Heart right ventricle (tissue), 16 donors: Measurements from ENCODE around the gene SPEF2. TPM values are rescaled to one million over a fixed set of nuclear protein-coding genes. Genes with fewer than 3 reads are reported as not detected.
"Not testable (repeated sequence)": the region's sequence is repeated elsewhere in the genome, so short reads cannot be mapped to it uniquely, and the experiment has no call there.

Experiments used
- ATAC-seq, 8 donors: fragments of 200-7000 bp; cut with Tn5 transposase; one replicate each; pipeline ENCODE4 v1.9.1; 2020; ENCODE audit warnings: mild to moderate bottlenecking in 8 of 8, moderate library complexity in 8 of 8, moderate number of reproducible peaks in 1 of 8
- DNase-seq, 2 donors: peaks; one replicate each; pipeline ENCODE4 v3.0.0-alpha.2; 2020
- H3K27ac ChIP-seq, 10 donors: fragments of 200-600 bp; sonication (generic) in 2 of 10; one replicate each; pipeline versions ENCODE4 v1.5.0 to v1.8.0; 2020 to 2022; ENCODE audit warnings: mild to moderate bottlenecking in 3 of 10
- H3K27me3 ChIP-seq, 7 donors: fragments of 200-600 bp; one replicate each; pipeline ENCODE4 v1.8.0; 2021 to 2022; ENCODE audit warnings: mild to moderate bottlenecking in 2 of 7
- H3K36me3 ChIP-seq, 9 donors: fragments of 200-600 bp; sonication (generic) in 1 of 9; one replicate each; pipeline versions ENCODE4 v1.5.0 to v1.8.0; 2020 to 2022; ENCODE audit warnings: mild to moderate bottlenecking in 2 of 9
- H3K4me1 ChIP-seq, 9 donors: fragments of 200-600 bp; sonication (generic) in 1 of 9; one replicate each; pipeline versions ENCODE4 v1.5.0 to v1.8.0; 2020 to 2022; ENCODE audit warnings: mild to moderate bottlenecking in 4 of 9
- H3K4me3 ChIP-seq, 10 donors: fragments of 200-600 bp; sonication (generic) in 2 of 10; one replicate each; pipeline versions ENCODE4 v1.5.0 to v1.8.0; 2020 to 2022; ENCODE audit warnings: mild to moderate bottlenecking in 7 of 10, moderate library complexity in 2 of 10
- H3K9me3 ChIP-seq, 11 donors: fragments of 200-600 bp in 10 of 11; sonication (generic) in 2 of 11; one replicate each; pipeline versions ENCODE4 v1.5.0 to v1.8.0; 2013 to 2022; ENCODE audit warnings: mild to moderate bottlenecking in 2 of 11, control low read depth in 1 of 11, moderate library complexity in 1 of 11
- CTCF ChIP-seq, 9 donors: fragments of 200-600 bp; sonication (generic) in 2 of 9; IDR thresholded peaks; one replicate each; pipeline versions ENCODE4 v1.5.0 to v1.8.0; 2021 to 2022; ENCODE audit warnings: antibody characterized with exemption in 9 of 9, mild to moderate bottlenecking in 5 of 9, moderate library complexity in 1 of 9
- WGBS, 2 donors: extraction: QIAGEN DNeasy Blood & Tissue Kit; methylation state at CpG; one replicate each; pipeline ENCODE4 v1.1.7; 2013; ENCODE audit warnings: inconsistent platforms in 1 of 2; 5-methylcytosine and 5-hydroxymethylcytosine counted together
- intact Hi-C, 10 donors: fragments of 100-400 bp; cut with DNase I; formaldehyde crosslinking; loops; one replicate each; pipeline versions ENCODE4 v1.11.1 to v1.14.2; 2022
- polyA plus RNA-seq, 2 donors: library from polyadenylated mRNA; stranded (reverse); fragments of 200-250 nt; gene quantifications; one replicate each; pipeline ENCODE4 v1.2.3, GENCODE V29; 2013
- total RNA-seq, 10 donors: library from RNA; stranded (reverse); fragmentation: NEBNext Ultra II Directional in 3 of 10; extraction: Animal tissue kit (Norgen Biotek cat#: 25700) in 3 of 10; gene quantifications; one replicate each; pipeline versions ENCODE4 v1.2.1 to v1.2.4, GENCODE V29; 2021 to 2023
- donor health status: Arrhythmogenic right ventricular cardiomyopathy.
- donor health status: ischemic (EF 13 %, LVEDD 7.1; RV severe dilation, severe dysfunction).
- donor health status: healthy with polysubstance abuse.
- donor health status: DM: no; HTN: yes; CAD: no.
- donor health status: DM: no; HTN: no; CAD: no.
- donor health status: ischemic (EF 25% LVEDD 6.9; RV normal size, moderate dysfunction).
- donor health status: ischemic (EF 25% LVEDD 5.7; RV mildly dilated, moderate dysfunction).
- donor health status: healthy.
- donor health status: DM: yes; HTN: yes; CAD: no.
- donor health status: Ischemic cardiomyopathy.
- donor health status: ischemic (EF 35%, LVEDD 5.7; RV mildly dilated, moderate dysfunction).
- donor health status: nonischemic (EF 11% LVEDD 7.7; RV severe dilation, severe dysfunction).
- donor health status: DM: yes; HTN: yes; CAD: no.
- donor health status: PGD.
- donor health status: ischemic (EF 29% LVEDD 5.4; RV normal size, mild dysfunction).
- donor health status: nonischemic (EF 23%, LVEDD 6.1; RV moderate dilation, normal function).

SPEF2 gene
- total and polyA plus RNA-seq, 12 donors: 0.42 to 3.2 (median 1.7) TPM

- no peak overlapping the region for H3K4me3 ChIP-seq
- intact Hi-C loops: no loop called here
- TF ChIP-seq CTCF (IDR thresholded peaks at IDR 0.05): no peak
- DNase-seq (no peak), ATAC-seq (no peak)
- no peaks in the 10 kb centered on the region for H3K36me3 ChIP-seq
- H3K9me3 ChIP-seq: peaks cover 0 to 46% (median 0%) of the 10 kb centered on the region in 11 donors
- H3K27ac ChIP-seq: no peak overlapping the region
- no peaks in the 10 kb centered on the region for H3K4me1 ChIP-seq
- no peaks in the 10 kb centered on the region for H3K27me3 ChIP-seq
Observed at GRCh38 chr5:35842856-35843255, 225.2 kb downstream of the SPEF2 start.

GRCh38 chr5:35845508-35845907 is 227.8 kb downstream of the SPEF2 start:
- not testable (repeated sequence) for DNase-seq

GRCh38 chr5:35847491-35847890 is 229.8 kb downstream of the SPEF2 start:
- intact Hi-C loops: no loop called here
- ATAC-seq: no peak
- Histone ChIP-seq H3K4me3 (no peak overlapping the region), H3K9me3 (peaks cover 0 to 44% (median 0%) of the 10 kb centered on the region in 11 donors), H3K27ac (no peak overlapping the region), H3K27me3 (no peaks in the 10 kb centered on the region), H3K4me1 (peaks cover 0 to 15% (median 0%) of the 10 kb centered on the region in 9 donors), H3K36me3 (no peaks in the 10 kb centered on the region)
- DNase-seq: no peak
- no peak for TF ChIP-seq CTCF (IDR thresholded peaks at IDR 0.05)

More at GRCh38 chr5:35845508-35845907, 227.8 kb downstream of the SPEF2 start:
- H3K27me3 ChIP-seq, H3K27ac ChIP-seq, H3K36me3 ChIP-seq, H3K4me3 ChIP-seq, intact Hi-C loops, ATAC-seq, H3K4me1 ChIP-seq: not testable (repeated sequence)
- WGBS, 2 donors: 69 to 76% methylated on average over 2 of the region's 2 CpGs
- peaks cover 0 to 46% (median 0%) of the 10 kb centered on the region in 11 donors for H3K9me3 ChIP-seq

GRCh38 chr5:35847961-35848360 is 230.3 kb downstream of the SPEF2 start:
- H3K4me3 ChIP-seq: no peak overlapping the region
- no peaks in the 10 kb centered on the region for H3K27me3 ChIP-seq
- peaks cover 0 to 19% (median 0%) of the 10 kb centered on the region in 9 donors for H3K4me1 ChIP-seq
- ATAC-seq: no peak
- no peak for TF ChIP-seq CTCF (IDR thresholded peaks at IDR 0.05)
- no peak for DNase-seq
- no peak overlapping the region for H3K27ac ChIP-seq
- 46 to 49% methylated on average over 3 of the region's 3 CpGs for WGBS, 2 donors
- intact Hi-C loops: no loop called here
- peaks cover 0 to 39% (median 0%) of the 10 kb centered on the region in 11 donors for H3K9me3 ChIP-seq
- no peaks in the 10 kb centered on the region for H3K36me3 ChIP-seq

- no peak overlapping the region for H3K27ac ChIP-seq
Observed at GRCh38 chr5:35849860-35850259, 232.2 kb downstream of the SPEF2 start.

More at GRCh38 chr5:35849860-35850259, 232.2 kb downstream of the SPEF2 start:
- intact Hi-C loops: no loop called here
- TF ChIP-seq CTCF (IDR thresholded peaks at IDR 0.05): no peak
- Histone ChIP-seq H3K4me3 (no peak overlapping the region), H3K9me3 (peaks cover 0 to 28% (median 0%) of the 10 kb centered on the region in 11 donors), H3K36me3 (no peaks in the 10 kb centered on the region), H3K4me1 (peaks cover 0 to 36% (median 0%) of the 10 kb centered on the region in 9 donors), H3K27me3 (no peaks in the 10 kb centered on the region)
- WGBS, 2 donors: 82% methylated on average over 6 of the region's 6 CpGs
- DNase-seq (no peak), ATAC-seq (no peak)
